GM12873 (cell line): Measurements from ENCODE around the gene PYHIN1.

Experiments
- TF ChIP-seq, protein P1 (sequence below): IDR thresholded peaks from 2 replicates; pipeline ENCODE4 v1.5.1; 2012; ENCODE audit warnings: low read depth, mild to moderate bottlenecking, moderate library complexity, low read length, control low read depth; ENCODE audit not compliant: insufficient read depth; ENCODE audit errors: missing control alignments

The PYHIN1 gene

GRCh38 chr1:158992787-158993312 is 61.5 kb downstream of the PYHIN1 start:
- TF ChIP-seq, protein P1, sequence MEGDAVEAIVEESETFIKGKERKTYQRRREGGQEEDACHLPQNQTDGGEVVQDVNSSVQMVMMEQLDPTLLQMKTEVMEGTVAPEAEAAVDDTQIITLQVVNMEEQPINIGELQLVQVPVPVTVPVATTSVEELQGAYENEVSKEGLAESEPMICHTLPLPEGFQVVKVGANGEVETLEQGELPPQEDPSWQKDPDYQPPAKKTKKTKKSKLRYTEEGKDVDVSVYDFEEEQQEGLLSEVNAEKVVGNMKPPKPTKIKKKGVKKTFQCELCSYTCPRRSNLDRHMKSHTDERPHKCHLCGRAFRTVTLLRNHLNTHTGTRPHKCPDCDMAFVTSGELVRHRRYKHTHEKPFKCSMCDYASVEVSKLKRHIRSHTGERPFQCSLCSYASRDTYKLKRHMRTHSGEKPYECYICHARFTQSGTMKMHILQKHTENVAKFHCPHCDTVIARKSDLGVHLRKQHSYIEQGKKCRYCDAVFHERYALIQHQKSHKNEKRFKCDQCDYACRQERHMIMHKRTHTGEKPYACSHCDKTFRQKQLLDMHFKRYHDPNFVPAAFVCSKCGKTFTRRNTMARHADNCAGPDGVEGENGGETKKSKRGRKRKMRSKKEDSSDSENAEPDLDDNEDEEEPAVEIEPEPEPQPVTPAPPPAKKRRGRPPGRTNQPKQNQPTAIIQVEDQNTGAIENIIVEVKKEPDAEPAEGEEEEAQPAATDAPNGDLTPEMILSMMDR = no peak

DNA sequence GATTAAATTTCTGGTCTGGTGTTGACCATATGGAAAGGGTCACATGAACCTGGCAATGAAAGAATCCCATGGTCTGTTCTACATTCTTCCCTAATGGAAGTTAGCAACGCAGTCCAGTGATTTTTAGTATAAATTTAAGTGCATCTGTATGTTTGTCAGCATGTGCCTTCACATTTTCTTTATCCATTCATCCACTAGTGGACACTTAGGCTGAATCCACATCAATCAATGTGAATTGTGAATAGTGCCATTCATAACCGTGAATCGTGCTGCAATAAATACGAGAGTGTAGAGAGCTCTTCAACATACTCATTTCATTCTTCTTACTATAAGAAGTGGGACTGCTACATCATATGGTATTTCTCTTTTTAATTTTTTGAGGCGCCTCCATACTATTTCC is 65.6 kb downstream of the PYHIN1 start:
- TF ChIP-seq, protein P1 = no peak

DNA sequence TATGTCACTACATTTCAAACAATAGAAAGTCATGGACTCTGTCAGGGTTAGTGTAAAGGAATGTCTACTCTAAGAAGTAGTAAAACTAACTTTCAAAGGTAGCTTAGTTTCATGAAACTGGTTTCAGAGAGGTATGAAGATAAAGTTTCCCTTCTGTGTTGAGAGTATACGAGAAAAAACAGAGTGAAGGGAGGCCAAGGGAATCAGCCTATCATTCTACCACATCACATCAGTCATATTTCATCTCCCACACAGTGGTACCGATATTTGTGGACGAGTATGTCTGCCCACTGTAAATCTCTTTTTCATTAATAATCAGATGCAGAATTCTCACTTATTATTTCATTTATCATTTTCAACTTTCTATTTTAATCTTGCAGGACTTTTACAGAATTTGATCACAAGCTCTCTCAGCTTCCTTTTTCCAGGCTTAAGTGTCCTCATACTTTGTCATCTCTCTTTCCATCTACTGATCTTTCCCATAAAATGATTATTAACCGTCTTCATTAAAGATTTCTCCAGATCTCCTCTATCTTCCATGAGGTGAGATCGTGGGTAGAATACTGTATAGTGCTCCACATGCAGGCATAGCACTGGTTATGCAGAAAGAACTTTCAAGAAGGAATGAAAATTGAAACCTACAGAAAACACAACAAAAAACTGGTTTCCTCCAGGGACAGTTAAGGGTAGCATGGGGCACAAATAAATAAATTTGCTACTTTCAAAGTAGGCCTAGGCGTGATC is 66.9 kb downstream of the PYHIN1 start:
- TF ChIP-seq, protein P1 = no peak

DNA sequence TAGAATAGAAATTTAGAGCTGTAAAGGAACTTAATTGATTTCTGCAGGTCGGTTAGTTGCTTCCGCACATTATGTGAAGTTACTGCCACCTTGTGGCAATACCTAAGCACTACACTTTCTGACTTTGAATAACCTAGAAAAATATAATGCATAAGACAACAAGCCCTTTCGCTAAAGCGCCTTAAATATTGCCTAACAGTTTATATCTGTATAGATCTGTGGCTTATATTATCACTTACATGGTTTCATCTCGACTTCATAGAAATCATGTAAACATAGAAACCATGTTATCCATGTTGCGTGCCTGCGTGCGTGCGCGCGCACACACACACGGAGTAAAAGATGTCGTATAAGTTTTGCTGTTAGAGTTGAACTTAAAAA is 67.4 kb downstream of the PYHIN1 start:
- TF ChIP-seq, protein P1 = peak; percentile 76

GRCh38 chr1:158999316-159000069 is 68.1 kb downstream of the PYHIN1 start:
- TF ChIP-seq, protein P1 = no peak

- TF ChIP-seq, protein P1 = no peak
Observed at GRCh38 chr1:159000070-159000409, 68.7 kb downstream of the PYHIN1 start.

DNA sequence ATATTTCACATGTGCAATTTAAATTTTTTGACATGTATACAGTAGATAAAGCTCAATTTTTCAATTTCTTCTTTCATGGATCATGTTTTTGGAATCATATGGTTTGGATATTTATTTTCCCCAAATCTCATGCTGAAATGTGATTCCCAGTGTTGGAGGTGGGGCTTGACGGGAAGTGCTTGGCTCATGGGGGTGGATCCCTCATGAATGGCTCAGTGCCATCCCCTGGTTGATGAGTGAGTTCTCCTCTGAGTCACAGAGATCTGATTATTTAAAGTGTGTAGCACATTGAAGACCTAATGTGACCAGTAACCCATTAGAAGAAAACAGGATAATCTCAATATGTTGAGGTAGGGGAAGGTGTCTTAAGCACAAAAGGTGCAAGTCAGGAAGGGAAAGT is 69.3 kb downstream of the PYHIN1 start:
- TF ChIP-seq, protein P1 = no peak
